ENCODE data around the gene NTRK2. TPM values are rescaled to one million over a fixed set of nuclear protein-coding genes. Genes with fewer than 3 reads are reported as not detected.

The NTRK2 gene
- total RNA-seq, 1 donor from 2014 or later = 16.0 TPM

DNA sequence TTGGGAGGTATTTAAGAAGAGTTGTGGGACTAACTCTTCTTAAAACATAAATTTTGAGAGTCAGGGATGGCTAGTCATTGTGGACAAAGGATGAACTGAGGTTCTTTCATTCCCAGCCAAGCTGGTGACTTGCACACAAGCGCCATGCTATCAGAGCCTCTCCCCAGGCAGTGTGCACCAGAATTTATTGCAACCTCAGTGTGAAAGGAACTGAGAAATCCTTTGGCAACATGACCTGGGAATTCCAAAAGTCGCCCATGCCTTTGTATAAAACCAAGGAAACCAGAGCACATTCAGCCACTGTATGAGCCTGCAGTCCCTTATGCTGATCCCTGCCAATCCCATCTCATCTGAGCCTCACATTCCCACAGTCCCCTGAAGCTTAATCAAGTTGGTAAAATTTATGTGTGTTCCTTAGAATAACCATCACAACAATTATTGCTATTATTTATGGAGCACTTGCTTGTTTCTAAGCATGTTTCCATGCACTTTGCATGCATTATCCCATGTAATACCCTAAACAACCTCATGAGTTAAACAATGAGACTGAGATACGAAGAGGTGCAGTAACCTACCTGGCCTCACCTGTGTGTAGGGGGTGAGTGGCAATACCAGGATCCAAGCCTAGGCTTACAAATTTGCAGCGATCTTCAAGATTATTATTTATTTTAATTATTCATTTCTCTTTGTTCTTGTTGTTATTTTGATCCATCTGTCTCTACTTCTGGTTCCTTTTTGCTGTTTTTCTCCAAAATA, 116.4 kb downstream of the NTRK2 start:
- TF ChIP-seq POLR2AphosphoS5 (IDR thresholded peaks at IDR 0.05; ENCODE audit: insufficient read depth in 1 of 2, low read depth in 1 of 2) = no peak
- no peak for TF ChIP-seq POLR2A (IDR thresholded peaks at IDR 0.05)
- TF ChIP-seq, protein P1, sequence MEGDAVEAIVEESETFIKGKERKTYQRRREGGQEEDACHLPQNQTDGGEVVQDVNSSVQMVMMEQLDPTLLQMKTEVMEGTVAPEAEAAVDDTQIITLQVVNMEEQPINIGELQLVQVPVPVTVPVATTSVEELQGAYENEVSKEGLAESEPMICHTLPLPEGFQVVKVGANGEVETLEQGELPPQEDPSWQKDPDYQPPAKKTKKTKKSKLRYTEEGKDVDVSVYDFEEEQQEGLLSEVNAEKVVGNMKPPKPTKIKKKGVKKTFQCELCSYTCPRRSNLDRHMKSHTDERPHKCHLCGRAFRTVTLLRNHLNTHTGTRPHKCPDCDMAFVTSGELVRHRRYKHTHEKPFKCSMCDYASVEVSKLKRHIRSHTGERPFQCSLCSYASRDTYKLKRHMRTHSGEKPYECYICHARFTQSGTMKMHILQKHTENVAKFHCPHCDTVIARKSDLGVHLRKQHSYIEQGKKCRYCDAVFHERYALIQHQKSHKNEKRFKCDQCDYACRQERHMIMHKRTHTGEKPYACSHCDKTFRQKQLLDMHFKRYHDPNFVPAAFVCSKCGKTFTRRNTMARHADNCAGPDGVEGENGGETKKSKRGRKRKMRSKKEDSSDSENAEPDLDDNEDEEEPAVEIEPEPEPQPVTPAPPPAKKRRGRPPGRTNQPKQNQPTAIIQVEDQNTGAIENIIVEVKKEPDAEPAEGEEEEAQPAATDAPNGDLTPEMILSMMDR (IDR thresholded peaks at IDR 0.05) = no peak
- Histone ChIP-seq H3K36me3 (no peaks in the 10 kb centered on the region), H3K4me3 (no peak overlapping the region), H3K27ac (no peak overlapping the region), H3K27me3 (no peaks in the 10 kb centered on the region), H3K4me1 (no peaks in the 10 kb centered on the region), H3K9me3 (no peaks in the 10 kb centered on the region)
- no peak for DNase-seq (ENCODE audit: extremely low spot score in 2 of 2)
- intact Hi-C loops (cut with DNase I) = no loop called here

DNA sequence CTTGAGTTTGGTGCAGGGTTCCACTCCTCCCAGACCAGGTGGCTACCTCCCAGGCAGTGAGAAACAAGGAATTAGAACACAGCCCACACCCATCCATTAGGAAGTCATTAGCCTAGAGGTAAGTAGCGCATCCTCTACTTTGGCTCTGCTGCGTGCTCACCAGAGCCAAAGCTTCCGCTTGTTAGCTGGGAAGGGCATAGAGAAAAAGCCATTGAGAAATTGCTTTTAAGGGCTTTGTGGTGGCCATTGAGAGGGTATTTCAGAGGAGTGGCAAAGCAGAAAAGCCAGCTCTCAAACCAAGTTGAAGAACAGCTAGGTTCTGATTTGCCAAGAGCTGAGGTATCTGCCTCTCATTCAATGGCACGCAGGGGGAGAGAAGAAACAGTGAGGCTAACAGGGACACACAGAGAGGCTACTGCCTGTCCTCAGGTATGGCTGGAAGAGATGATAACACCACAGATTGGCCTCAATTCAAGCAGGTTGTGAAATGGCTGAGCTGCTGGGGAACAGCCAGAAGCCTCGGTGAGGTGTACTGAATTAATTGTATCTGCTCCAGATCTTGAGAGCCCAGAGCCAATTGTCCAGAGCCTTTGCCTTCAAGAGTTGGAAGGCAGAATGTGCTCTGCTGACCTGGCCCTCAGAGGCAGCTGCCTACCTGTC, 119.4 kb downstream of the NTRK2 start:
- H3K27me3 ChIP-seq = no peaks in the 10 kb centered on the region
- no peak overlapping the region for H3K27ac ChIP-seq
- H3K9me3 ChIP-seq = no peaks in the 10 kb centered on the region
- no peak overlapping the region for H3K4me3 ChIP-seq
- peaks cover 6% of the 10 kb centered on the region for H3K4me1 ChIP-seq
- DNase-seq (ENCODE audit: extremely low spot score in 2 of 2) = no peak
- intact Hi-C loops (cut with DNase I) = no loop called here
- H3K36me3 ChIP-seq = no peaks in the 10 kb centered on the region
- TF ChIP-seq POLR2AphosphoS5 (IDR thresholded peaks at IDR 0.05; ENCODE audit: insufficient read depth in 1 of 2, low read depth in 1 of 2) (no peak), POLR2A (IDR thresholded peaks at IDR 0.05) (no peak)
- TF ChIP-seq, protein P1 (IDR thresholded peaks at IDR 0.05) = no peak

DNA sequence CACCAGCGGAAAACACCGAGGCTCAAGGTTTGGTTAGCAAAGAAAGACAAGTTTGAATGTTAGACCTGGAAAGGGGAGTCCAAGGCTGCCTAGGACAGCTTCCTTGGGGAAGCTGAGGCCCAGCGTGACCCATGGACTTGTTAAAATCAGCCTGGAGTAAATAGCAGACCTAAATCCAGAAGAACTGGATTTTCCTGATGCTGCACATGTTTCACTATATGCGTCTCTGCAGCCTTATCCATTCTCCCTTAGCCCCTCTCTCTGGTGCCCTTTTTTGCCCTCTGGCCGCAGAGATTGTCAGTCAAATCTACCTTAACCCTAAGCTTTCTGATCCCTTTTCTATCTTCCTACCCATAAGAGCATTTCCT, 119.9 kb downstream of the NTRK2 start:
- Histone ChIP-seq H3K27ac (no peak overlapping the region), H3K36me3 (no peaks in the 10 kb centered on the region), H3K9me3 (no peaks in the 10 kb centered on the region), H3K27me3 (no peaks in the 10 kb centered on the region), H3K4me3 (no peak overlapping the region), H3K4me1 (peaks cover 6% of the 10 kb centered on the region)
- no peak for DNase-seq (ENCODE audit: extremely low spot score in 2 of 2)
- intact Hi-C loops (cut with DNase I) = no loop called here
- TF ChIP-seq POLR2AphosphoS5 (IDR thresholded peaks at IDR 0.05; ENCODE audit: insufficient read depth in 1 of 2, low read depth in 1 of 2) (no peak), POLR2A (IDR thresholded peaks at IDR 0.05) (no peak)
- TF ChIP-seq, protein P1 (IDR thresholded peaks at IDR 0.05) = no peak

DNA sequence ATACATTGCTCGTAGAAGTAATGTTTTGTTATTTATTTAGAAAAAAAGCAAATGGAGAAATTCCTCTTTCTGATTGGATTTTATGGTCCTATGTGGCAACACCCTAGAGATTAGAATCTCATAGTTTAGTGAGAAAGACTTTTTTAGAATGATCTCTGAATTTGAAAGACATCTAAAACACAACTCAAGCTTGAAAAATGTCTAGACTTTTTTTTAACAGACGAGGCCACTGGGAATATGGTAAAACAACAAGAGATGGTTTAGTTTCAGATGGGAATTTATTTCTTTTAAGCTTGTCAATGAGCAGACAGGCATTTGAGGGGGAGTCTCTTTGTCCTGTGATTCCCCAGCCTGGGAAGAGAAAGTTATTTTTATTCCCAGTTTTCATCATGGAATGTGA, 122.1 kb downstream of the NTRK2 start:
- no peaks in the 10 kb centered on the region for H3K9me3 ChIP-seq
- intact Hi-C loops (cut with DNase I) = no loop called here
- no peak for DNase-seq (ENCODE audit: extremely low spot score in 2 of 2)
- H3K36me3 ChIP-seq = no peaks in the 10 kb centered on the region
- no peak overlapping the region for H3K27ac ChIP-seq
- no peaks in the 10 kb centered on the region for H3K27me3 ChIP-seq
- TF ChIP-seq POLR2A (IDR thresholded peaks at IDR 0.05) (no peak), POLR2AphosphoS5 (IDR thresholded peaks at IDR 0.05; ENCODE audit: insufficient read depth in 1 of 2, low read depth in 1 of 2) (no peak)
- TF ChIP-seq, protein P1 (IDR thresholded peaks at IDR 0.05) = no peak
- peaks cover 6% of the 10 kb centered on the region for H3K4me1 ChIP-seq
- no peak overlapping the region for H3K4me3 ChIP-seq

DNA sequence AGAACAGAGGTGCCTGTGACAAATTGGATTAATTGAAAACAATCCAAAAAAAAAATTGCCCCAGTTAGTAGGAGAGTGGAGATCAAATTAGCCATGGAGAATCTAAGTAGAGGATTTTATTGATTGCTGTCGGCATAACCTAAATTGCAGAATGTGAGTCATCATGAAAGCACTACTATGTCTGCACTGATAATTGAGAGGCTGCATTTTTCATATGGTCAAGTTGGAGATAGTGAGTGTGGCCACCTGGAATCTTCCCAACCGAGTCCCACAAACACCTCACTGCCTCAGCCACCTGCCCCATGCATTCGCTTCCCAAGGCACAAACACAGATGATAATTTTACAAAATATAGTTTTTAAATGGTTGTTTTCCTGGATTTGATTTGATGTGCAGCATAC, 123.7 kb downstream of the NTRK2 start:
- no peaks in the 10 kb centered on the region for H3K9me3 ChIP-seq
- H3K27me3 ChIP-seq = no peaks in the 10 kb centered on the region
- intact Hi-C loops (cut with DNase I) = no loop called here
- H3K4me1 ChIP-seq = peaks cover 6% of the 10 kb centered on the region
- TF ChIP-seq POLR2A (IDR thresholded peaks at IDR 0.05) (no peak), POLR2AphosphoS5 (IDR thresholded peaks at IDR 0.05; ENCODE audit: insufficient read depth in 1 of 2, low read depth in 1 of 2) (no peak)
- TF ChIP-seq, protein P1 (IDR thresholded peaks at IDR 0.05) = no peak
- H3K27ac ChIP-seq = no peak overlapping the region
- no peaks in the 10 kb centered on the region for H3K36me3 ChIP-seq
- no peak for DNase-seq (ENCODE audit: extremely low spot score in 2 of 2)
- no peak overlapping the region for H3K4me3 ChIP-seq

All from vagina (tissue), 2 donors.